KMS-11 (cell line): Measurements from ENCODE around the gene ZFR2.

ENCODE experiments used
- H2AFZ ChIP-seq: fragments of 200-600 bp; sonication (generic); 2 replicates; pipeline ENCODE4 v1.6.1; 2016; ENCODE audit warnings: antibody characterized with exemption, mixed run types, low read depth
- H3K27ac ChIP-seq: fragments of 200-600 bp; sonication (generic); 2 replicates; pipeline ENCODE4 v1.6.1; 2016; ENCODE audit warnings: mild to moderate bottlenecking, mixed run types
- H3K27me3 ChIP-seq: fragments of 200-600 bp; sonication (generic); 2 replicates; pipeline ENCODE4 v1.6.1; 2017; ENCODE audit warnings: mild to moderate bottlenecking, low read depth, mixed run types, moderate library complexity; ENCODE audit not compliant: insufficient read depth
- H3K36me3 ChIP-seq: fragments of 200-600 bp; sonication (generic); 2 replicates; pipeline ENCODE4 v1.6.1; 2017; ENCODE audit warnings: mild to moderate bottlenecking, mixed run types; ENCODE audit not compliant: insufficient read depth
- H3K4me1 ChIP-seq: fragments of 200-600 bp; sonication (generic); 2 replicates; pipeline ENCODE4 v1.6.1; 2016; ENCODE audit warnings: mild to moderate bottlenecking, low read depth, mixed run types; ENCODE audit not compliant: poor library complexity, severe bottlenecking
- H3K4me2 ChIP-seq: fragments of 200-600 bp; sonication (generic); 2 replicates; pipeline ENCODE4 v1.7.0; 2016; ENCODE audit warnings: mild to moderate bottlenecking, mixed run types
- H3K4me3 ChIP-seq: fragments of 200-600 bp; sonication (generic); IDR thresholded peaks from 2 replicates; pipeline ENCODE4 v1.6.1; 2017; ENCODE audit warnings: low read depth, low read length, mixed read lengths; ENCODE audit not compliant: insufficient read depth
- H3K79me2 ChIP-seq: fragments of 200-600 bp; sonication (generic); 2 replicates; pipeline ENCODE4 v1.6.1; 2016; ENCODE audit warnings: low read depth, mixed run types; ENCODE audit not compliant: insufficient read depth
- H3K9ac ChIP-seq: fragments of 200-600 bp; sonication (generic); 2 replicates; pipeline ENCODE4 v1.6.1; 2016; ENCODE audit warnings: mild to moderate bottlenecking, mixed run types
- H4K20me1 ChIP-seq: fragments of 200-600 bp; sonication (generic); 2 replicates; pipeline ENCODE4 v1.6.1; 2016; ENCODE audit warnings: mild to moderate bottlenecking, mixed run types; ENCODE audit not compliant: insufficient read depth
- TF ChIP-seq, protein P1 (sequence below): fragments of 200-600 bp; sonication (generic); conservative IDR thresholded peaks from 2 replicates; pipeline ENCODE4 v1.6.1; 2017; ENCODE audit warnings: low read depth, mild to moderate bottlenecking, antibody characterized with exemption, low read length, moderate library complexity, mixed read lengths

Gene ZFR2

GRCh38 chr19:3908266-3909054 is 39.6 kb upstream of the ZFR2 start:
- peaks cover 50% of the 10 kb centered on the region for H3K27me3 ChIP-seq
- H3K4me2 ChIP-seq, result no peak overlapping the region
- no peak overlapping the region for H3K9ac ChIP-seq
- peaks cover 6% of the 10 kb centered on the region for H3K4me1 ChIP-seq
- H3K79me2 ChIP-seq, result no peaks in the 10 kb centered on the region
- no peak overlapping the region for H3K4me3 ChIP-seq
- H3K36me3 ChIP-seq, result no peaks in the 10 kb centered on the region
- no peak overlapping the region for H2AFZ ChIP-seq
- no peaks in the 10 kb centered on the region for H4K20me1 ChIP-seq
- TF ChIP-seq, protein P1, sequence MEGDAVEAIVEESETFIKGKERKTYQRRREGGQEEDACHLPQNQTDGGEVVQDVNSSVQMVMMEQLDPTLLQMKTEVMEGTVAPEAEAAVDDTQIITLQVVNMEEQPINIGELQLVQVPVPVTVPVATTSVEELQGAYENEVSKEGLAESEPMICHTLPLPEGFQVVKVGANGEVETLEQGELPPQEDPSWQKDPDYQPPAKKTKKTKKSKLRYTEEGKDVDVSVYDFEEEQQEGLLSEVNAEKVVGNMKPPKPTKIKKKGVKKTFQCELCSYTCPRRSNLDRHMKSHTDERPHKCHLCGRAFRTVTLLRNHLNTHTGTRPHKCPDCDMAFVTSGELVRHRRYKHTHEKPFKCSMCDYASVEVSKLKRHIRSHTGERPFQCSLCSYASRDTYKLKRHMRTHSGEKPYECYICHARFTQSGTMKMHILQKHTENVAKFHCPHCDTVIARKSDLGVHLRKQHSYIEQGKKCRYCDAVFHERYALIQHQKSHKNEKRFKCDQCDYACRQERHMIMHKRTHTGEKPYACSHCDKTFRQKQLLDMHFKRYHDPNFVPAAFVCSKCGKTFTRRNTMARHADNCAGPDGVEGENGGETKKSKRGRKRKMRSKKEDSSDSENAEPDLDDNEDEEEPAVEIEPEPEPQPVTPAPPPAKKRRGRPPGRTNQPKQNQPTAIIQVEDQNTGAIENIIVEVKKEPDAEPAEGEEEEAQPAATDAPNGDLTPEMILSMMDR, result no peak
- H3K27ac ChIP-seq, result no peak overlapping the region

DNA sequence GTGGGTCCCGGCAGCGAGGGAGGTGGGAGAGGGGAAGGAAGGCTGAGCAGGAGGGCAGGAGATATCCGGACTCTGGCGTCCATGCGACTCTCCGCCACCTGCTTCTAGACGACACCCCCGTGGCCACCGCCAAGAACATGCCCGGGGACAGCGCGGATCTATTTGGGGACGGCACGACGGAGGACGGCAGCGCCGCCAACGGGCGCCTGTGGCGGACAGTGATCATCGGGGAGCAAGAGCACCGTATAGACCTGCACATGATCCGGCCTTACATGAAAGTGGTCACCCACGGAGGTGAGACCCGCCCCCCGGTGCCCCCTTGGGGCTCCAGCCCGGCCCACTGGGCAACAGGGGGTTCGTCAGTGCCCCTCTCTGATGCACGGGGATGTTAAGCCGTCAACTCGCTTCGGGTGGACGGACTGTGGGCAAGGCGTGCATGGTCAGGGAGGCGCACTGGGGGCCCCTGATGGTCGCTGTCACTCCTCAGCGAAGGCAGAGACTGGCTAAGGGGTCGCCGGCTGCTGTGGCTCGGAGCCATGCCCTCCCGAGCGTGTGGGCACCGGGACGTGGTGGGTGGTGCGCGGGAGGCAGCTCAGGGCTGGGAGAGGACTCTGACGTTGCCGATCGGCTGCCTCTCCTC is 38.9 kb upstream of the ZFR2 start:
- Histone ChIP-seq H3K9ac (no peak overlapping the region), H3K36me3 (no peaks in the 10 kb centered on the region), H2AFZ (no peak overlapping the region), H3K4me1 (peaks cover 6% of the 10 kb centered on the region), H3K4me2 (no peak overlapping the region), H3K27ac (no peak overlapping the region), H3K27me3 (peaks cover 50% of the 10 kb centered on the region), H3K79me2 (no peaks in the 10 kb centered on the region), H3K4me3 (no peak overlapping the region), H4K20me1 (no peaks in the 10 kb centered on the region)
- TF ChIP-seq, protein P1, result no peak

DNA sequence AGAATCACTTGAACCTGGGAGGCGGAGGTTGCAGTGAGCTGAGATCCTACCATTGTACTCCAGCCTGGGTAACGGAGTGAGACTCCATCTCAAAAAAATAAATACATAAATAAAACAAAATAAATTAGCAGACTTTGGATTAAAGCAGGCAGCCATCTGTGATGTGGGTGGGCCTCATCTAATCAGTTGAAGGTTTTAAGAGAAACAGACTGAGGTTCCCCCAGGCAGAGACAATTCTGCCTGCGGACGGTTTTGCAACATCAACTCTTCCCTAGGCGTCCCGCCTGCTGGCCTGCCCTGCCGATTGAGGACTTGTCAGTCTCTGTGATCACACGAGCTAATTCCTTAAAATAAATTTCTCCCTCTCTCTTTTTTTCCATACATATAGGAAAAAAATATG is 35.4 kb upstream of the ZFR2 start:
- H4K20me1 ChIP-seq, result no peaks in the 10 kb centered on the region
- no peaks in the 10 kb centered on the region for H3K79me2 ChIP-seq
- no peaks in the 10 kb centered on the region for H3K36me3 ChIP-seq
- no peak overlapping the region for H3K4me2 ChIP-seq
- TF ChIP-seq, protein P1, result no peak
- H3K4me3 ChIP-seq, result no peak overlapping the region
- H3K4me1 ChIP-seq, result peaks cover 6% of the 10 kb centered on the region
- H3K9ac ChIP-seq, result no peak overlapping the region
- peaks cover 70% of the 10 kb centered on the region for H3K27me3 ChIP-seq
- H2AFZ ChIP-seq, result no peak overlapping the region
- H3K27ac ChIP-seq, result no peak overlapping the region

GRCh38 chr19:3902317-3902973 is 33.6 kb upstream of the ZFR2 start:
- Histone ChIP-seq H4K20me1 (no peaks in the 10 kb centered on the region), H3K27me3 (peaks cover 78% of the 10 kb centered on the region), H3K4me3 (no peak overlapping the region), H3K36me3 (no peaks in the 10 kb centered on the region), H3K4me1 (peaks cover 6% of the 10 kb centered on the region), H3K4me2 (no peak overlapping the region), H3K27ac (no peak overlapping the region), H2AFZ (no peak overlapping the region), H3K9ac (no peak overlapping the region), H3K79me2 (no peaks in the 10 kb centered on the region)
- TF ChIP-seq, protein P1, result no peak
